SK-MEL-5 (cell line): ENCODE results near the gene WDR91. TPM values are rescaled to one million over a fixed set of nuclear protein-coding genes. Genes with fewer than 3 reads are reported as not detected.
A peak's percentile ranks its signal among the peaks of the same experiment; 100 is the strongest.

Experiments used
- DNase-seq: peaks from one replicate; pipeline ENCODE4 v3.0.0-alpha.2; 2016; ENCODE audit warnings: low read depth, low spot score
- in situ Hi-C: cut with HindIII; loops from 2 replicates; pipeline ENCODE4 v1.10.0; 2016; ENCODE audit warnings: low sequenced_read_pairs, high pct_unique_total_duplicates, low pct_unique_long_range_greater_than_20kb
- total RNA-seq: library from RNA; depleted of rRNA; stranded (reverse); fragments of >200 nt; shearing (Covaris generic); gene quantifications from 2 replicates; pipeline ENCODE4 v1.2.3, GENCODE V29; 2014

WDR91 gene
- total RNA-seq, 1 experiment from 2014 or later = 31.8 TPM

DNA sequence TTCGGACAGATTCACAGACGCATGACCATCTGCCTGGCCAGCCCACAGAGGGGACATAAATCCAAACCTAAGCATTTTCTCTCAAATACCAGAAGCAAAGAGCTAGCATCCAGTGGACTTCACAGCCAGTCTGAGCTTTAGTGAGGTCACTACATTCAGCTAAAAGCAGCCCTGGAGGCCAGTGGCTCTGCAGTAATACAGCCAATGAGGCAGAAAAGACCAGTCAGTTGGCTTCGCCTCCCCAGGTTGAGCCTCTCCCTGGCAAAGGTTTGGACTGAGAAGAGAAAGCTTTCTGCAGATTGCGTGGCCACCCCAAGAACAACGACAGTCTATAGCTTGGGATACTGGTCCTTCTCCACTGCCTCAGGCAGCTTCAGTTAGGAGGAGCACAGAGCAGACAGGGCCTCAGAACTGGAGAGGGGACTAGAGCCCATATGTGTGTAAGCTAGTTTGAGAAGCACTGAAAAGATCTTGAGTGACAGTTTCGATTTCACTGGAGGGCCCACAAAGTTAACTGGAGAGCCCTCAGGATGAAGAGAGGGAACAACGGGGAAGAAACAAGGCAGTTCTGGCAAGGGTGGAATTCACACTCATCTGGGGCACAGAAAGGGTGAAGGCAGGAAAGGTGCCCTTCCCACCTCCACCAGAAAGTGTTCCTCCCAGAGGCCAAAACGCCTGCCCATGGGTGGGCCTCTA, 3.8 kb downstream of the WDR91 start:
- in situ Hi-C loops = no loop called here

DNA sequence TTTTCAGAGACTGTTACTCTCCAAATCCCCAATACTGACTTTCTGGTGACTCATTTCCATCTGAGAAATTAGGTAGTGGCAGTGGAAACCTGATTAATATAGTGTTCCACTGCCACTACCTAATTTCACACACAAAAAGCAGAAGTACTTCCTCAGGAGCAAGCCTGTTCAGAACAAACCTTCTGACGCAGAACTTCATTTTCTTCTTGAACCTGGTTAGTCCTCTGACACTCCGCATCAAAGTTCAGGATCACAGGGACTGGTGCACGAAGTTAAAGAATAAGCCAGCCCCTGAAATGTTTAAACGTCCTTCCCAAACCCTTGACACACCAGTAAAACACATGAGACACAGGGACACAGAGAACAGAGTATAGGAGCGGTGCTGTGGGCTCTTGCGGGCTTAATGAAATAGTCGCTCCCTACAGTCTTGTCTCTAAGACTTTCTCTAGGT, 4.4 kb downstream of the WDR91 start:
- in situ Hi-C loops = no loop called here

More for the DNA sequence above, 3.8 kb downstream of the WDR91 start:
- DNase-seq = no peak

DNA sequence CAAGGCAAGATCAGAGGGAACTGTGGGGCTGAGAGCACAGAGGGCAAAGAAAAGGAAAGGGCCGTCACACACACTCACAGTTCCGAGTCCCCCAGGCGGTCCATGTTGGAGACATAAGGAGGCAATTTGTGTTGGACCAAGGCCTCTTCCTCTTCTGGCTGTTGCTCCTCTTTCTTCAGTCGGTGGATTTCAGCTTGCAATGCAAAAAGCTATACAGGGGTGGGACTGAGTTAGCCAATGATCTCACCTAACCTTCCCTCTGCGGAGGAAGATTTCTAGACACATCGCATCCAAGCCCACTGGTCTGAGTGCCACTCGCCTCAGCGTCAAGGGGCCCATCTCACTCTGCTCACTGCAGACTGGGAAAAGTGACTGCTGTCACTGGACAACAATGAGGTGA, 5.5 kb downstream of the WDR91 start:
- no peak for DNase-seq
- in situ Hi-C loops = no loop called here

More for the DNA sequence above, 4.4 kb downstream of the WDR91 start:
- no peak for DNase-seq

DNA sequence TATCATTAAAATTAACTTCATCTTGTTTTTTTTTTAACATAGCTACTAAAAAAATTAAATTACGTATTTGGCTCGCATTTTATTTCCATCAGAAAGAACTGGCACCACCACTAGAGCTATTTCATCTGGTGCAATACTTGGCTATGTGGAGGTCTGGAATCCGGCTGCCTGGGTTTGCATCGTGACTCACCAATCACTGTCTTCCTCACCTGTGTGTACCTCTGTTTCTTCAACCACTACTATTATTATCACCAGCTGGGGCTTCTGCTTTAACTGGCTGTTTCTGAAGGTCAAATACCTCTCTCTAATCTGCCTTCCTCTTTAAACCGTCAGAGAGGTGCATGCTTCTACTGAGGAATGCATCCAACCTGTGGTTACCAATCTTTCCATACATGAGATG, 6.5 kb downstream of the WDR91 start:
- DNase-seq = no peak
- in situ Hi-C loops = no loop called here

DNA sequence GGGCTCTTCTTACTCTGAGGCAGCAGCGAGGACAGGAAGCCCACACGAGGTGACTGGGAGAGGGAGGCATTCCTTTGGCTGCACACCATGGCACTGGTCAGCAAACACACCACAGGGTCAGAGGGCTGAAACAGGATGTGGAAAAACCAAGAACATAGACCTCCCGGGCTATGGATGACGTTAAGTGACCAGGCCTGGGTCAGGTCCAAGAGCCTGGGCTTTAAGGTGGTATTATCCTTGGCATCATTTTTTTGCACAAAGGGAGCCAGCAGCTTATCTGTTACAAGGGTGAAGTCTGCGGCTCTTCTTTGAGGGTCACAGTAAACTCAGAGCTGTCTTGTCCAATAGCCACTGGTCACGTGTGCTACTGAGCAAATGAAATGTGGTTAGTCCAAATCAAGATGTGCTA, 7.0 kb downstream of the WDR91 start:
- in situ Hi-C loops = no loop called here
- DNase-seq = no peak

DNA sequence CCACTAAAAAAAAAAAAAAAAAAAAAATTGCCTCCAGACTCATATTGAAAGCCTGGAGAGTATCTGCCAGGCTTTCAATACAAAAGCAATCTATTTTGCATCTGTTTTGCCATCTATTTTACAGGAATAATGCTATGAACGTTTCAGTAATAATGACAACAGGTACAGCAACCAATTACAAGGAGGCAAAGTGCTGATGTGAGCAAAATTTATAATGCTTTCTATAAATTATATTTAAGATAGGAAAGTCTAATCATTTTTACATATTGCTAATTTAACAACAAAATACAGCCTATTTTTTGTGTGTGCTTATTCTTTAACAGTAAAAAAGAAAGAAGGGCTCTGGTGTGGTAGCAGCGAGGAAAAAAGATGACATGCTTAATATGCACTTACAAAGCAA, 10.0 kb downstream of the WDR91 start:
- in situ Hi-C loops = no loop called here
- DNase-seq = no peak

DNA sequence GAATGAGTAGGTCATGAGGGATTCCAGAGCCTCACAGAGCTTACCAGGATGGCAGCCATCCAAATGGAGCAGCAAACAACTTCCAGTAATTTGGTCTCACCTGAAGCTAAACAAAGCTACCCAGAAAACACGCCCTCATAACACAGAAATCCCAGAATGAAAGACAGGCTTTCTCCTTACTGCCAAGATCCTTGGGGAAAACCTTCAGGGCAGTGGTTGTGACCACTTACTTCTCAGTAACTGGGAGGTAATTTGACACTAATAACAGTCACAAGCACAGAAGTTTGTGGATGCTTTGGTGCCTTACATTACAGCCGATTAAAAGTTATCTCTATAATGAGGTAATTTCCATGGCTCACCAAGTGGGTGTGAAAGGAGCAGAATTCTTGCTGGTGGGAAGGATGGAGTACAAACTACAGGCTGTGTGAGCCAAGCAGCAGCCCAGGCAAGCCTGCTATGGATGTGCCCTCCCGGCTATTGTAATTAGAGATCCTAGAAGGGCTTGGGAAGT, 10.4 kb downstream of the WDR91 start:
- DNase-seq = peak; percentile 27
- in situ Hi-C loops = no loop called here

DNA sequence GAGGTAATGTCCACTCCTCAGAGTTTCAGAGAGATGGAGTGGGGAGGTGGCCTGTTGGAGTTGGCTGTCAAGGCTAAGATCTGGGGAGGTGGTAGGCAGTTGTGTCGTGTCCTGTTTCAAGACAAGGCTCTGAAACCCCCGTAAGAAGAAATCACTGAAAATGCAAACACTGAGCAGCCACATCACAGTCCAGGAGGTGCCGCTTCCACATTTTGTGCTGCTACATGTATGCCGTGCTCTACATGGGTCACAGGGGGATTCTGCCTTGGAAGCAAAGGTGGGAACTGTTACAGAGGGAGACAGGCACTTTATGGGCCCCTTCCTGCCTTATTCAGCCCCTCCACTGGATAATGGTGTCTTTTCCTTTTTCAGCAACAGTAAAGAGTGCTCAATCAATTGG, 11.9 kb downstream of the WDR91 start:
- no peak for DNase-seq
- in situ Hi-C loops = no loop called here

DNA sequence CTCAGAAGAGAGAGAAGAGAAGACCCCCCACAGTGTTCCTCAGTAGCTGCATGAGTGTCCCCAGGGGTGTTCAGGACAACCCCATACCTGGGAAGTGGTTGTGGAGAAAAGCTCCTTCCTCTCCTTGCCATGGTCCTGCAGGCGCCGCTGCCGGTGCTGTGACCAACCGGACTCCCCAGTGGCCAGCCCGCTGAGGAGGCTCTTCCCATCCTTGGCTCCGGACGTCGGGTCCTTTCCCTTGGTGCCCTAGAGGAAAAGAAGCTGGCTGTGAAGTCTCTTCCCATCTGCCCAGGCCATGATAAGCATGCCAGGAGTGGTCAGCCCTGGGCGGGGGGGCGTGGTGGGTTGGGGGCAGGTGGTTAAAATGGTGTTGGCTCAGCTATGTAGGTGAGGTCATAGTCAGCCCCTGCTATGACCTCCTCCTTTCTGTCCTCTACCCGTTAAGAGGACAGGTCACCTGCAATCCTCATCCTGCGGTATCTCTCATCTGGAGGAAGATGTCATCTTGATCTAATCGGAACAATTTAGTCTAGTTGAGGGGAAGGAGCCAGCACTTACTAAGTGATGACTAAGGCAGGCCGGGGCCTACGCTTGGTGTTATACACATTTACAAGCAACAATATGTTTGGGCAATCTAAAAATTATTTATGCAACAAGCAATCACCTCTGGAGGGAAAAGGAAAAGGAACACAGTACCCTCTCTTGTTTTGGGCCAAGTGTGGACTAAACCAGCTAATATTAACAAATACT, 13.2 kb downstream of the WDR91 start:
- no peak for DNase-seq
- in situ Hi-C loops = no loop called here

DNA sequence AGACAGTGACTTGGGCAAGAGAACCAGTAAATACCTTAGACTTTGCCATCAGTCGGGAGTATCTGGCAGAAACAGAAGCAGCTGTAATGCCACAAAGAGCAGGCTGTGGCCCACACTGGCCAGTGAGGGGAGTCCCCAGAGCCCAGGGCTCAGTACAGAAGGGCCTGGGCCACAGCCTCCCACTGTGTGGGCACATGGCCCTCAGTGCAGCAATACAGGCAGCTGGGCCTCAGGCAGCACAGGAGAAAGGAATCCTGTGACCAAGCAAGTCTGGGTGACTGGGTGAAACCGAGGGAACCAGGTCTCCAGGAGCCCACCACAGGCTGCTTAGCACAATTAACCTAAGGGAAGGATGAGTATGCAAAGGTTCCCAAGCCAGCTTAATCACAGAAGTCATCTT, 14.0 kb downstream of the WDR91 start:
- in situ Hi-C loops = no loop called here
- DNase-seq = no peak

DNA sequence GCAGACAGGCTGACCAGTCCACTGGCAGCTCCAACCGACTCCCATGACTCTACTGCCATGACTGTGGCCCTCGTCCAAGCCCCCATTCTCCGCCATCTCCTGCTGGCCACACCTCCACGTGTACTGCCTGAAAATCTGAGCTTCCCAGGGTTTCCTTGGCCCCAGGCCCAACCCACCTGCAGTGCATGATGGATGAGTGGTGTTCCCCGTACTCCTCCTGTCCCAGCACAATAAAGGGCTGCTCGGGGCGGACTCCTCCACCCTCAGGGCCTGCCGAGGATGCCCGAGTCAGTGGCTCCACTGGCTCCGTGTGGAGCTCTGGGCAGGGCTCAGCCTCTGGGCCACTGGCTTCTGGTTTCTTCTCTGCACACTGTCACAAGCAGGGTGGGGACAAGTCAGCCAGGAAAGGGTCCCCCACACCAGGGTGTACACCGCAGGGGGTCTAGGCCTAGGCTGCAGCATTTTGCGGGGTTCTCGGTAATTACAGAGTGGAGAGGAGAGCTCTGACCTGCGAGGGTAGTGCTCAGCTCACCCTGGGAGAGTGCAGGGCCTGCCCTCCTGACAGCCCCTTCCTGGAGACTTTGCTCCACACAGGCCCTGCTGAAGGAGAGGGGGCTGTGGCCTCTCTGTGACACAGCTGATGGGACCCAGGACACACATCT, 15.2 kb downstream of the WDR91 start:
- no peak for DNase-seq
- in situ Hi-C loops = no loop called here

DNA sequence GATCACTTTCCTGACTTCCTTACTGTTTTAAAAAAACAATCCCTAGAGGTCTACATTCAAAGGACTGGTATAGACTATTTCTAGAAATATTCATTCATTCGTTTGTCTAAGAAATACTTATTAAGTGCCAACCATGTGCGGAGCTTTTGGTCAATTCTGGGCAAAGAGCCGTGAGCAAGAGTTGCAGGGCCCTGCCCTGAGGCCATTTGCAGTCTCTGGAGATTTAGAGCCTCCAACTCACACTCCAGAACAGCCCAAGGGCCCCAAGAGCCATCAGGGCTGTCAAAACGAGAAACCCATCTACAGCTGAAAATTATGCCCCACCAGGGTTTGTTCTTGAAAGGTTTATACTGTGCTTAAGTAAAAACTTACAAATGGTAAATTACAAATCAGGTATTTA, 16.2 kb downstream of the WDR91 start:
- DNase-seq = no peak
- in situ Hi-C loops = no loop called here

DNA sequence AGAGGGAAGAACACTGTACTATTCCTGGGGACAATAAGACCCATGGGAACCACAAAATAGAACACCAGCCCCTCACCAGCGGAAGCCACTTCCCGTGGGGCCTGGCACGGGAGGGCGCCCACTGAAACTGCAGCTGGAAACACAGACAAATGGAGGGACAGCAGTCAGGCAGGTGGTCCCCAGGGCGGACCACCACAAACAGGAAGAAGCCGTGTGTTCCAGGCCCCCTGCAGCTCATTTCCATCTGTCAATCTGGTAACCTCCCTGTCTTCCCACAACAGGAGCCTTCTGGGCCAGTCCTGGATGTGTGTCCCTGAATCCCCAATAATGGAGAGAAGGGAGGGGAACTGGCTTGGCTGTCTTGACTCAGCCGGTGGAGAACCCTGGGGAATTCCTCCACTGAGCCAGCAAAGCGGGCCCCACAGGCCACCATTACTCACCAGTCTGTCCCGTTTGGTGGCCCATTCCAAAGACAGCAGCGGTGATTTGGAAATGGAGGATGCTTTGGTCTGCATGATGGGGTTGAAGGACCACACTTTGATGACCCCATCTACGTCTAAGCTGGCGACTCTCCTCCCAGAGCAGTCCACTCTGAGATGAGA, 16.7 kb downstream of the WDR91 start:
- no peak for DNase-seq
- in situ Hi-C loops = no loop called here

DNA sequence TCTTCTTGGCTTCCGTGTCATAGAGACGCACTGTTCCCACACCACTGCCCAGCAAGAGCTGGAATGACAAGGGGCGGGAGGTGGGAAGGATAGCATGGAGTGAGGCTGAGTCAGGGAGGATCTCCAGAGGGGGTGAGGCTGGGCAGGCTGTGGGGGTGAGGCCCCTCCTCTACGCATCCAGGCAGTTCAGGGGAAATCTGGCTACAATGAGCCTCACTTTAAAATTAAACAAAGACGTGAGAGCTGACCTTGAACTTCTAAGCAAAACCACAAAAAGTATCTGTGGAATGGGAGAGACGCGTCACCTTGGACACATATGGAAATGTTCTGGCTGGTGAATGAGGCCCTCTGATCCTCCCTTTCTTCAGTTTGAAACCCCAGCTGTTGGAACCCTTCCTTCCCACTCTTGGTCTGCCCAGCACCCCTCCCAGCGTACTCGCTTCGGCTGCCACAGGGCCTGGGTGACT, 17.7 kb downstream of the WDR91 start:
- DNase-seq = no peak
- in situ Hi-C loops = no loop called here

DNA sequence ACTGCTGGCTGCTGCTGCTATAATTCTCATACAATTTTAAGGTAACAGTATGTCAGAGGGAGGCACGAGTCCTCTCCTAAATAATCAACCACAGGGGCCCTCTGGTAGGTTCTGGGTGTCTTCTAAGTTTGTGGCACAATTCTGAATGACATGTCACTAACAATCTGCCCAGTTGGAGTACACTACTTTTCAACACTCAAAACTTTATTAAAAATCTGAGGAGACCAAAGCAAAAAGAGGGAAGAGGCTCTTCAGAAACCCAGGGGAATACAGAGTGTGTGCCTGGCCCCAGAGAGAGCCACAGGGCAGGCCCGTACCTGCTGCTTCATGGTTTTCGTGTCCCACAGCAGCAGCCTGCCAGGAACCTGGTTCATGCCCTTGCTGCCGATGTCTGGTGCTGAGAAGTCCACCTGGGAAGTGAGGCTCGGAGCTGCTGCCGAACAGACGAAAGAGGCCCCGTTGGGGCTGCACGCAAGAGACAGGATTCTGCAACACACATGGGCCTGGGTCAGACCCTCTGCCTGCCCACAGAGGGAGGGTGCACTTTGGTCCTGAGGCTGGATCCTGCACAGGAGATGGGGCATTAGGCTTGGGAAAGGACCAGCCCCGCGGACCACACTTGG, 18.3 kb downstream of the WDR91 start:
- DNase-seq = no peak
- in situ Hi-C loops = no loop called here

DNA sequence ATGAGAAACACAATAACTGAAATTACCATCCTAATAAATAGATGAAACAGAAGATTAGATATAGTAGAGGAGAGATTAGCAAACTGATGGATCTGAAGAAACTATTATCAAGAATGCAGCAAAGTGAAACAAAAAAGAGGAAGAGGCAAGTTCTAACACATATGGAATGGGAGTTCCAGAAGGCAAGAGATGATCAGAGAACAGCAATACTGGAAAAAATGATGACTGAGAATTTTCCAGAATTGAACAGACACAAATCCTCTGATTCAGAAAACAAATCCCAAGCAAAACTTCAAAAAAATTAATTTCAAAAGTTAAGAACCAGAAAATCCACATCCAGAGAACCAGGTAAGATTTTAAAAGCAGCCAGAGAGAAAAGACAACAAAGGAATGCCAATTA, 20.6 kb downstream of the WDR91 start:
- no peak for DNase-seq
- in situ Hi-C loops = no loop called here

DNA sequence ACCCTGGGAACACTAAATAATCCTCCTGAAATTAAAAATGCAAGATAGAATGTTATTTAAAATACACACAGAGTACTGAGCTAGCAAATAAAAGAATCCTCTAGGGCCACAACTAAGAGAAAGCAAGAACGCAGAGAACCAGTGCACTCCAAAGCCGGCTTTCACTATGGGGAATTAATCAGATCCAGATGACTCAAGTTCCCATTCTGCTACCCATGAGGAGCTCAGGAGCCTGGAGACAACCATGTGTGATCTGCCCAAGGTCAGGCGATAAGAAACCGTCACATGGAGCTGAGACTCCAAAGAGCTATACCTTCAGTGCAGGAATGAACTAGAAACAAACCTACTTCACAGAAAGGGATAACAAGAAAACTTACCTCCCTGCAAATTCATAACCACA, 21.4 kb downstream of the WDR91 start:
- DNase-seq = no peak
- in situ Hi-C loops = no loop called here

DNA sequence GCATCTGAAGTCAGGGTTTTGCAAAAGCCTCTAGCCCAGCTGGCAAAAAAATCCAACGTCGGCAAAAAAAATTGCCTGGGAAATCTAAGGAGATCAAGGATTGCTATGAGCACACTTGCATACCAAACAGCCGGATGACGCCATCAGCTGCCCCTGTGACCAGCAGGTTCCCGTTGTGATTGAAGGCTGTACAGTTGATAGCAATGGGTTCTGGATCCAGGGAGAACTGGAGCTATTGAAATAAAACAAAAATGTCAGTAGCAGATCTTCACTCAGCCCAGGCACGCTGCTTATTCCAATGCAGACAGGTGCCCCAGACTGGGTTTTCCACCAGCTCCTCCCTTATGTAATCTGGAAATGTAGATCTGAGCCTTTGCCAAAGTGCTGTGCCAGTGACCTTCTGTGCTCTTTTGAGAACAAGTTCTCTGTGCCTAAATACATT, 22.1 kb downstream of the WDR91 start:
- in situ Hi-C loops = no loop called here

More for the DNA sequence above, 22.1 kb downstream of the WDR91 start:
- DNase-seq = no peak
